ENCODE results near the gene GPATCH2. TPM values are rescaled to one million over a fixed set of nuclear protein-coding genes. Genes with fewer than 3 reads are reported as not detected.

GPATCH2 gene
- total RNA-seq, 1 donor from 2014 or later = 25.8 TPM

Other genes starting within 250 kb of the GPATCH2 start
- gene SPATA17, start 254 bp upstream of the GPATCH2 start, total RNA-seq = 2.6 TPM